A673 (cell line): ENCODE results near the gene ACACA. TPM values are rescaled to one million over a fixed set of nuclear protein-coding genes. Genes with fewer than 3 reads are reported as not detected.

Experiments used
- BruUV-seq: library from RNA; stranded (reverse); fragments of 400-500 nt; replicated peaks from 2 replicates; lab custom pipeline; 2021; lab: Mats Ljungman, UMichigan
- CTCF ChIA-PET: fragments of 300-600 bp; sonication (Branson Sonifier 250); formaldehyde crosslinking; loops from one replicate; lab custom pipeline; 2022; ENCODE audit warnings: antibody characterized with exemption; lab: Charles Lee
- POLR2A ChIA-PET: fragments of 300-600 bp; sonication (Branson Sonifier 250); formaldehyde crosslinking; loops from one replicate; lab custom pipeline; 2022; ENCODE audit warnings: antibody characterized with exemption; ENCODE audit not compliant: low non-redundant PET; lab: Charles Lee
- DNase-seq: peaks from one replicate; pipeline ENCODE4 v3.0.0-alpha.2; 2015; ENCODE audit warnings: low spot score
- H3K27ac ChIP-seq: fragments of 200-600 bp; sonication (generic); 2 replicates; pipeline ENCODE4 v1.5.1; 2016; ENCODE audit warnings: mixed run types, low read depth, mild to moderate bottlenecking, mixed read lengths, antibody characterized with exemption, low read length; ENCODE audit not compliant: poor library complexity, severe bottlenecking
- H3K27me3 ChIP-seq: fragments of 200-600 bp; sonication (generic); replicated peaks from 2 replicates; pipeline ENCODE4 v1.6.1; 2017; ENCODE audit warnings: mixed run types, low read depth, mild to moderate bottlenecking, mixed read lengths, antibody characterized with exemption, low read length; ENCODE audit not compliant: insufficient read depth, poor library complexity
- H3K36me3 ChIP-seq: fragments of 200-600 bp; sonication (generic); 2 replicates; pipeline ENCODE4 v1.6.1; 2016; ENCODE audit warnings: mixed run types, mild to moderate bottlenecking, mixed read lengths, antibody characterized with exemption, low read length; ENCODE audit not compliant: insufficient read depth, poor library complexity, severe bottlenecking
- H3K4me1 ChIP-seq: fragments of 200-600 bp; sonication (generic); 2 replicates; pipeline ENCODE4 v1.6.1; 2017; ENCODE audit warnings: mixed run types, mild to moderate bottlenecking, mixed read lengths, antibody characterized with exemption, low read length; ENCODE audit not compliant: insufficient read depth, poor library complexity, severe bottlenecking
- H3K4me3 ChIP-seq: fragments of 200-600 bp; sonication (generic); 2 replicates; pipeline ENCODE4 v1.5.1; 2016; ENCODE audit warnings: low read depth, mixed run types, mild to moderate bottlenecking, mixed read lengths, low read length; ENCODE audit not compliant: poor library complexity, severe bottlenecking
- H3K9me3 ChIP-seq: fragments of 200-600 bp; sonication (generic); 2 replicates; pipeline ENCODE4 v1.6.1; 2016; ENCODE audit warnings: mixed run types, low read depth, mild to moderate bottlenecking, mixed read lengths, antibody characterized with exemption, low read length; ENCODE audit not compliant: poor library complexity, severe bottlenecking
- CTCF ChIP-seq: fragments of 300-800, 200-600 bp; sonication (generic); conservative IDR thresholded peaks from 2 replicates; pipeline ENCODE4 v1.5.1; 2017; ENCODE audit warnings: low read depth, mild to moderate bottlenecking, antibody characterized with exemption, low read length, moderate library complexity, mixed read lengths
- EZH2 ChIP-seq: fragments of 200-600 bp; sonication (generic); IDR thresholded peaks from 2 replicates; pipeline ENCODE4 v1.6.1; 2017; ENCODE audit warnings: borderline replicate concordance, low read depth, mild to moderate bottlenecking, mixed read lengths, antibody characterized with exemption, low read length; ENCODE audit not compliant: poor library complexity, severe bottlenecking
- intact Hi-C: fragments of 100-400 bp; cut with micrococcal nuclease; formaldehyde crosslinking; loops from one replicate; pipeline ENCODE4 v1.10.0; 2022; ENCODE audit not compliant: unreplicated experiment
- total RNA-seq: library from RNA; stranded (reverse); gene quantifications from 2 replicates; pipeline ENCODE4 v1.2.3, GENCODE V29; 2021

The ACACA gene
- total RNA-seq, 1 experiment from 2014 or later: 68.3 TPM

GRCh38 chr17:37065486-37066321 is 340.9 kb downstream of the ACACA start:
- no peaks in the 10 kb centered on the region for H3K36me3 ChIP-seq
- no peaks in the 10 kb centered on the region for H3K4me1 ChIP-seq
- H3K4me3 ChIP-seq: no peak overlapping the region
- H3K9me3 ChIP-seq: no peaks in the 10 kb centered on the region
- no peaks in the 10 kb centered on the region for H3K27me3 ChIP-seq
- no peak overlapping the region for H3K27ac ChIP-seq
- DNase-seq: no peak
- BruUV-seq: no TSS peak
- TF ChIP-seq CTCF (no peak), EZH2 (no peak)
- ChIA-PET POLR2A (no interaction called here), CTCF (no interaction called here)
- intact Hi-C loops: no loop called here

- no peak for TF ChIP-seq EZH2
- TF ChIP-seq CTCF: no peak
- Histone ChIP-seq H3K36me3 (no peaks in the 10 kb centered on the region), H3K27ac (no peak overlapping the region), H3K27me3 (no peaks in the 10 kb centered on the region), H3K4me3 (no peak overlapping the region), H3K4me1 (no peaks in the 10 kb centered on the region), H3K9me3 (no peaks in the 10 kb centered on the region)
- ChIA-PET CTCF (no interaction called here), POLR2A (no interaction called here)
- BruUV-seq: no TSS peak
- DNase-seq: no peak
- intact Hi-C loops: no loop called here
These were observed 341.7 kb downstream of the ACACA start for GRCh38 chr17:37064956-37065355.

- Histone ChIP-seq H3K9me3 (no peaks in the 10 kb centered on the region), H3K4me3 (no peak overlapping the region), H3K27ac (no peak overlapping the region), H3K36me3 (no peaks in the 10 kb centered on the region), H3K27me3 (no peaks in the 10 kb centered on the region), H3K4me1 (no peaks in the 10 kb centered on the region)
- no peak for DNase-seq
- CTCF ChIA-PET: no interaction called here
- intact Hi-C loops: no loop called here
- no peak for TF ChIP-seq CTCF
- TF ChIP-seq EZH2: no peak
- POLR2A ChIA-PET: no interaction called here
- no TSS peak for BruUV-seq
These were observed 342.4 kb downstream of the ACACA start for GRCh38 chr17:37064206-37064605.
